Right atrium auricular region (tissue), 2 donors: ENCODE measurements around the gene SLC9A9. TPM values are rescaled to one million over a fixed set of nuclear protein-coding genes. Genes with fewer than 3 reads are reported as not detected.

Source experiments
- DNase-seq: peaks from one replicate; pipeline ENCODE4 v3.0.0-alpha.2; 2019; ENCODE audit warnings: low spot score
- H3K27ac ChIP-seq, 2 donors: fragments of 200-600 bp; sonication (generic); 1 replicate in 1 of 2; 2 replicates in 1 of 2; pipeline ENCODE4 v1.5.1; 2016 to 2019
- H3K27me3 ChIP-seq, 2 donors: fragments of 200-600 bp; sonication (generic); one replicate each; pipeline versions ENCODE4 v1.5.1 to v1.6.0; 2017 to 2019
- H3K36me3 ChIP-seq: fragments of 200-600 bp; sonication (generic); one replicate; pipeline ENCODE4 v1.5.1; 2016
- H3K4me1 ChIP-seq, 2 donors: fragments of 200-600 bp; sonication (generic); one replicate each; pipeline versions ENCODE4 v1.5.1 to v1.6.0; 2017 to 2019
- H3K4me3 ChIP-seq, 2 donors: fragments of 200-600 bp; sonication (generic); 1 replicate in 1 of 2; 2 replicates in 1 of 2; pipeline ENCODE4 v1.5.1; 2017 to 2019; ENCODE audit warnings: mild to moderate bottlenecking in 1 of 2, moderate library complexity in 1 of 2
- H3K9me3 ChIP-seq, 2 donors: fragments of 200-600 bp; sonication (generic); one replicate each; pipeline ENCODE4 v1.5.1; 2019
- total RNA-seq, 2 donors: library from RNA; depleted of rRNA; stranded (reverse); fragments of >200 nt; gene quantifications; one replicate each; pipeline ENCODE4 v1.1.0, GENCODE V29; 2016
- TF ChIP-seq, protein P1 (sequence below), 2 donors: fragments of 200-600 bp; sonication (generic); IDR thresholded peaks; one replicate each; pipeline ENCODE4 v1.5.1; 2019; ENCODE audit warnings: antibody characterized with exemption in 2 of 2

Gene SLC9A9
- total RNA-seq, 2 donors from 2014 or later: 3.1 to 4.2 TPM

DNA sequence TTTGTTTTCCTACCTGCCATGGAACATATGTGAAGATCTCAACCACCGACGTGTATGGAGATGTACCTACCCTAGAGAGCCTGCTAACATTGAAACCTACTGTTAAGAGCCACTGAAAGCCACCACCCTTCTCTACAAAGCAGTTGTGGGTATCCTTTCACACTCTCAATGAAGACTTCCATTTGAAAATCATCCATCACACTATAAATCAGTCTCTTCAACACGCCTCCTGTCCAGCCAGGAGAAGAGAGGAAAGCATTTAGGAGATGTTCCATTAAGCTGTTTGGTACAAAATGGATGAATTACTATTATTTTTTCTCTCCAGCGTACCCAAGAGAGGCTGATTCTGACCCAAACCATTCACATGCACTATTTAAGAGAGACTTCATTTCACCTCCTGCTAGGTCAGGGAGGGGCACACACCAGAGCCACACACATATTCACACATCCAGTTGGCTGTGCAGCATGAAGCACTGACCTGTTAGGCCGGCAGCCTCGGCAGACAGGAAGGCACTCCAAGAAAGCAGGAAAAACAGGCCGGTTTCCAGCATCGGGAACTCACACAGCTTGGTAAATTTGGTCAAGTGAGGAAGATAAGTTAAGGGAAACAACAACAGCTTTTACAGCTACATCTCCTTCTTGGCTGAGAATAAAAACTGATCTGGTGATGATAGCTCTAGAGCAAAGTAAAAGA, 274.5 kb downstream of the SLC9A9 start:
- no peaks in the 10 kb centered on the region for H3K27me3 ChIP-seq
- TF ChIP-seq, protein P1, sequence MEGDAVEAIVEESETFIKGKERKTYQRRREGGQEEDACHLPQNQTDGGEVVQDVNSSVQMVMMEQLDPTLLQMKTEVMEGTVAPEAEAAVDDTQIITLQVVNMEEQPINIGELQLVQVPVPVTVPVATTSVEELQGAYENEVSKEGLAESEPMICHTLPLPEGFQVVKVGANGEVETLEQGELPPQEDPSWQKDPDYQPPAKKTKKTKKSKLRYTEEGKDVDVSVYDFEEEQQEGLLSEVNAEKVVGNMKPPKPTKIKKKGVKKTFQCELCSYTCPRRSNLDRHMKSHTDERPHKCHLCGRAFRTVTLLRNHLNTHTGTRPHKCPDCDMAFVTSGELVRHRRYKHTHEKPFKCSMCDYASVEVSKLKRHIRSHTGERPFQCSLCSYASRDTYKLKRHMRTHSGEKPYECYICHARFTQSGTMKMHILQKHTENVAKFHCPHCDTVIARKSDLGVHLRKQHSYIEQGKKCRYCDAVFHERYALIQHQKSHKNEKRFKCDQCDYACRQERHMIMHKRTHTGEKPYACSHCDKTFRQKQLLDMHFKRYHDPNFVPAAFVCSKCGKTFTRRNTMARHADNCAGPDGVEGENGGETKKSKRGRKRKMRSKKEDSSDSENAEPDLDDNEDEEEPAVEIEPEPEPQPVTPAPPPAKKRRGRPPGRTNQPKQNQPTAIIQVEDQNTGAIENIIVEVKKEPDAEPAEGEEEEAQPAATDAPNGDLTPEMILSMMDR (IDR thresholded peaks at IDR 0.05): no peak
- no peaks in the 10 kb centered on the region for H3K4me1 ChIP-seq
- H3K36me3 ChIP-seq: no peaks in the 10 kb centered on the region
- no peak for DNase-seq
- no peak overlapping the region for H3K4me3 ChIP-seq
- no peak overlapping the region for H3K27ac ChIP-seq
- no peaks in the 10 kb centered on the region for H3K9me3 ChIP-seq

- TF ChIP-seq, protein P1 (IDR thresholded peaks at IDR 0.05): no peak
- no peak for DNase-seq
- Histone ChIP-seq H3K27me3 (no peaks in the 10 kb centered on the region), H3K4me3 (no peak overlapping the region), H3K36me3 (no peaks in the 10 kb centered on the region), H3K27ac (no peak overlapping the region), H3K9me3 (no peaks in the 10 kb centered on the region), H3K4me1 (no peaks in the 10 kb centered on the region)
Measured at GRCh38 chr3:143571548-143571947, 276.7 kb downstream of the SLC9A9 start.

DNA sequence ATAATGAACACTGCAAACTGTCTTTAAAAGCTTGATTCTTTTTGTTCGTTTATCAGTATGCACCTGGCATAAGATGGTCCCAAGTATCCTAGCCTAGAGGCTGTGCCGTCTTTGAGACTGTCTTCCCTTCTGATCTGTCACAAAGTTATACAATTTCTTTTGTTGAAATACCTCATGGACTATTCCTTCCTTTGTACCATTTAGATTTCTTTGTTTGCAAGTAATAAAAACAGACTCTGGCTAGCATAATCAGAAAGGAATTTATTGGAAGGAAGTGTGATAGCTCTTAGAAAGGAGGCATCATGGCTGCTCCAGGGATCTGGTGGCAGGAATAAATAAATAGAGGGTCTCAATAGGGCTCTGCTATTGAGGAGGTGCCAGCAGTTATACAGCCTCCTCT, 280.4 kb downstream of the SLC9A9 start:
- H3K9me3 ChIP-seq: no peaks in the 10 kb centered on the region
- H3K4me3 ChIP-seq: no peak overlapping the region
- no peak overlapping the region for H3K27ac ChIP-seq
- H3K36me3 ChIP-seq: no peaks in the 10 kb centered on the region
- DNase-seq: no peak
- TF ChIP-seq, protein P1 (IDR thresholded peaks at IDR 0.05): no peak
- no peaks in the 10 kb centered on the region for H3K4me1 ChIP-seq
- H3K27me3 ChIP-seq: no peaks in the 10 kb centered on the region

GRCh38 chr3:143565951-143566350, 282.3 kb downstream of the SLC9A9 start:
- Histone ChIP-seq H3K27me3 (no peaks in the 10 kb centered on the region), H3K9me3 (no peaks in the 10 kb centered on the region)
- TF ChIP-seq, protein P1 (IDR thresholded peaks at IDR 0.05): no peak

GRCh38 chr3:143563786-143564185, 284.5 kb downstream of the SLC9A9 start:
- no peak for DNase-seq
- Histone ChIP-seq H3K4me3 (no peak overlapping the region), H3K36me3 (no peaks in the 10 kb centered on the region), H3K27me3 (no peaks in the 10 kb centered on the region), H3K9me3 (no peaks in the 10 kb centered on the region), H3K27ac (no peak overlapping the region), H3K4me1 (no peaks in the 10 kb centered on the region)
- TF ChIP-seq, protein P1 (IDR thresholded peaks at IDR 0.05): no peak

More at GRCh38 chr3:143565951-143566350, 282.3 kb downstream of the SLC9A9 start:
- Histone ChIP-seq H3K4me3 (no peak overlapping the region), H3K27ac (no peak overlapping the region), H3K4me1 (no peaks in the 10 kb centered on the region), H3K36me3 (no peaks in the 10 kb centered on the region)
- DNase-seq: no peak

- DNase-seq: no peak
- no peaks in the 10 kb centered on the region for H3K4me1 ChIP-seq
- H3K27ac ChIP-seq: no peak overlapping the region
- peaks cover 0 to 4% of the 10 kb centered on the region in 2 donors for H3K9me3 ChIP-seq
- no peak overlapping the region for H3K4me3 ChIP-seq
- TF ChIP-seq, protein P1 (IDR thresholded peaks at IDR 0.05): no peak
- no peaks in the 10 kb centered on the region for H3K27me3 ChIP-seq
- H3K36me3 ChIP-seq: no peaks in the 10 kb centered on the region
Measured at GRCh38 chr3:143562789-143563188, 285.5 kb downstream of the SLC9A9 start.
